Measurements from ENCODE around the gene C9orf40.

Gene C9orf40

GRCh38 chr9:74952201-74953151 lies at the start of gene C9orf40:
Gene C9orf40, minus strand, starts transcription at chr9:74952912. Its CDS starts 301 bp downstream, at chr9:74952611.
- DNase-seq = peak; percentile 24 to 63

- peak; percentile 4 to 52 for DNase-seq
Measured at GRCh38 chr9:75001719-75002421, 49.2 kb upstream of the C9orf40 start.

- DNase-seq = no peak
Measured at GRCh38 chr9:75000835-75001234, 48.1 kb upstream of the C9orf40 start.

GRCh38 chr9:74985041-74985440 lies 32.3 kb upstream of the C9orf40 start:
- DNase-seq = no peak

- no peak for DNase-seq
Measured at GRCh38 chr9:74983709-74984108, 31.0 kb upstream of the C9orf40 start.

GRCh38 chr9:74979844-74980243 lies 27.1 kb upstream of the C9orf40 start:
- DNase-seq = no peak

GRCh38 chr9:74977287-74977686 lies 24.6 kb upstream of the C9orf40 start:
- no peak for DNase-seq

- DNase-seq = no peak
Measured at GRCh38 chr9:74975538-74975937, 22.8 kb upstream of the C9orf40 start.

- DNase-seq = no peak
Measured at GRCh38 chr9:74974558-74974957, 21.8 kb upstream of the C9orf40 start.

GRCh38 chr9:74973714-74974113 lies 21.0 kb upstream of the C9orf40 start:
- no peak for DNase-seq

GRCh38 chr9:74963056-74963455 lies 10.3 kb upstream of the C9orf40 start:
- DNase-seq = no peak

GRCh38 chr9:74961496-74961895 lies 8.8 kb upstream of the C9orf40 start:
- DNase-seq = no peak

GRCh38 chr9:74960561-74960960 lies 7.8 kb upstream of the C9orf40 start:
- DNase-seq = no peak

- no peak for DNase-seq
Measured at GRCh38 chr9:74958587-74958986, 5.9 kb upstream of the C9orf40 start.

GRCh38 chr9:74953235-74953751 lies 581 bp upstream of the C9orf40 start:
- no peak for DNase-seq

GRCh38 chr9:74951725-74952151 lies 974 bp downstream of the C9orf40 start:
- peak in 1 of 2 experiments; percentile 24 for DNase-seq

- no peak for DNase-seq
Measured at GRCh38 chr9:74951107-74951720, 1.5 kb downstream of the C9orf40 start.

- no peak for DNase-seq
Measured at GRCh38 chr9:74949859-74950855, 2.6 kb downstream of the C9orf40 start.

- DNase-seq = no peak
Measured at GRCh38 chr9:74948937-74949336, 3.8 kb downstream of the C9orf40 start.

- DNase-seq = no peak
Measured at GRCh38 chr9:74946686-74947085, 6.0 kb downstream of the C9orf40 start.

GRCh38 chr9:74942801-74943200 lies 9.9 kb downstream of the C9orf40 start:
- DNase-seq = no peak

- no peak for DNase-seq
Measured at GRCh38 chr9:74940600-74940999, 12.1 kb downstream of the C9orf40 start.
